Activated gamma-delta T cell (primary cell): Measurements from ENCODE around the gene SRP14.
"Not testable (repeated sequence)": the region's sequence is repeated elsewhere in the genome, so short reads cannot be mapped to it uniquely, and the experiment has no call there.

Experiments
- DNase-seq: peaks from one replicate; lab custom pipeline; 2025; lab: John Stamatoyannopoulos, UW

SRP14 gene

DNA sequence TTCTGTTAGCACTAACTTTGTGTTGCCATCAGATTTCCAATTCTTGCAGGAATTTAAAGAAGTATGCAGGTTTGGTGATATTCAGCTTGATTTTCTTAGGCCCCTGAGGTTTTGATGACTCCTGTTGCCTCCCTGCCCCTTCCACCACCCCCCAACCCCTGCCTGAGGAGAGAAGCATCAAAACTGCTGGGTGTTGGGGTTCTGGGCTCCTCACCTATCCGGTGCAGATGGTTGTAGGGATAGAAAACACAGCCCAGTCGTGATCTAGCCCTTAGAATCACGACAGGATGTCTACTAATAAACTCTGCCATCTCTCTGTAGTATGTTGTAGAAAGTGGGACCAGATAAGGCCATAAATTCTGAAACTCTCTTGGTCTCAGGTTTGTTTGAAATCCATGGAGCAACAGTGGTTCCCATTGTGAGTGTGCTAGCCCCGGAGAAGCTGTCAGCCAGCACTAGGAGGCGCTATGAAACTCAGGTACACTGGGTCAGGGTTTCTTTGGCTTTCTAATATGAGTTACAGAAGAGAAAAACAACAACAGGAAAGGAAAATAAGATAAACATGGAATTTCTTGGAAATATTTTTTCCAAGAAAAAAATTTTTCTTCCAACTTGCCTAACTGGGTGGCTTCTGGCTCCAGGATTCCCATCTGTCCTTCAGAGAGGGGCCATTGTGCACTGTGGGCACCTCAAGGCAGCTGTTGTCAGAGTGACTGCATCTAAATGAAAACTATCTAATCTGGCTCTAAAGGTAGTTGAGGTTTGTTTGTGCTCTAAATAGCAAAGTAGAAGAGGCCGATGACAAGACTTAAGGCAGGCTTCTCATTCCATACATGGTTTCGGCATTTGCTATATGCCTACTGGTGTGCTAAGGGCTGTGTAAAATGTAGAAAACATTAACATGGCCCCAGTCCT, 8.7 kb downstream of the SRP14 start:
- DNase-seq, result no peak

DNA sequence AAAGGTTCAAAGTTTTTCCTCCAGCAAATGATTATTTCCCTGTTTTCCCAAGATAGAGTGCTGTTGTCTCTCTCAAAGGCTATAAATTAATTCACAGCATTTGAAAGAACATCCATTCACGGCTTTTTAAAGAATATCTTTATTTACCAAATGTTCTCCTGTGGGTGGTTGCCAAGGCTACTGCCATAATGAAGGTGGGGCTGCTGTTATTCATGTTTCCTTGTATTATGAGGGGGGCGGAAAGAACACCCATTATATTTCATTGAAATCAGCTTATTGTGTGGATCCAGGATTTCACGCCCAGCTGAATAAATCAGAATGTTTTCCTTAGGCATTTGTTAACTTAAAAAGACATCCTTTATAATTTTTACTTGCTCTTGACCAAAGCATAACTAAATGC, 10.1 kb downstream of the SRP14 start:
- DNase-seq, result no peak

DNA sequence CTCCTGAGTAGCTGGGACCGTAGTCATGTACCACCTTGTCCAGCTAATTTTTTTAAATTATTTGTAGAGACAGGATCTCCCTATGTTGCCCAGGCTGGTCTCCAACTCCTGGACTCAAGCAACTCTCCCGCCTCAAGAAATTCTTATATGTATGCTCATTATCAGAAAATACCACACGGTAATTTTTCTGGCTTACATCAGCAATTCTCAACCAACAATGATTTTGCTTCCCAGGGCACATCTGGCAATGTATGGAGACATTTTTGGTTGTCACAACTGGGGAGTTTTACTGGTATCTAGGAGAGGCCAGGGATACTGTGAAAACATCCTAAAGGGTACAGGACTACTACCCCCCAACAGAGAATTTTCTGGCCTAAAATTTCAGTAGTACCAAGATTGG, 10.8 kb downstream of the SRP14 start:
- DNase-seq, result no peak

DNA sequence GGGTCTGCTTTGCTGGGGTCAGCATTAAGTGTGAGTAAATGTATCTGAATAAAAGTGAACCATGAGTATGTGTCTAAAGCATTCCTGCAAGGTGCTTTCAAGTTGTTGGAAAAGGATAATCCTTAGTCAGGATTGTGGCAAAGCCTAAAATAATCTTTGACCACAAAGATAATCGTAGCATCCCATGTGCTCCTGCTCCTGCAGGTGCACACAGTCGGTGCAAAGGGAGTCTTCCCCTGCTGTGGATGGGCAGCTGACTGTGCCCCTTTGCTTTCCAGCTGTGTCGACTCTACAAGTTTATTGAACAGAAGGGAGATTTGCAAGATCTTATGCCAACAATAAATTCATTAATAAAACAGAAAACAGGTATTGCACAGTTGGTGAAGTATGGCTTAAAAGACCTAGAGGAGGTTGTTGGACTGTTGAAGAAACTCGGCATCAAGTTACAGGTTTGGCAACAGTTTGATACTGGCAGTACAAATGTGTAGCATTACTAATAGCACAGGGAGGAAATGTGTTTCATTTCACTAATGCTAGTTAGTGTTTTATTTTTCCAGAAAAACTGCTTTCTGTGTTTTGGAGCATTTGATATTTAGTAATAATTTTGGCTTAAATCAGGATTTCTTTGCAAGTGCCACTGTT, 22.6 kb downstream of the SRP14 start:
- no peak for DNase-seq

GRCh38 chr15:40014390-40014789, 24.6 kb downstream of the SRP14 start:
- no peak for DNase-seq

GRCh38 chr15:40013372-40013771, 25.6 kb downstream of the SRP14 start:
- not testable (repeated sequence) for DNase-seq

GRCh38 chr15:40011303-40011702, 27.7 kb downstream of the SRP14 start:
- DNase-seq, result no peak

DNA sequence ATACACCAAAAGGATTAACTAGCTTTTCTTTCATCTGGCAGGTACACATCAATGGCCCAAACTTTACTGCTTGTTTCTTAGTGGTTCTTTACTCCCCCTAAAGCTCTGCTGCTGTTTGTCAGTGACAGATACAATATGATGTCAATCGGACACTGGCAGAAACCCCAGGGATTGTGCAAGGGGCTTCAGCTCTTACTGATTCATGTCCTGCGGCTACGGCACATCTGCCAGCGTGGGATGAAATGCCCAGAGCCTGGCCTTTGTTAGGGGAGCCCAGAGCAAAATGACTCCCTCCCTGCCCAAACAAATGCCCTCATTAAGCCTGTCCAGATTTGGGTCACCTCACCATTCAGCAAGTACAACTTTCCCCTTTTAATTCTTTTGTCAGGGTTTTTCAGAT, 28.3 kb downstream of the SRP14 start:
- DNase-seq, result no peak

GRCh38 chr15:40008061-40008765, 30.8 kb downstream of the SRP14 start:
- no peak for DNase-seq

DNA sequence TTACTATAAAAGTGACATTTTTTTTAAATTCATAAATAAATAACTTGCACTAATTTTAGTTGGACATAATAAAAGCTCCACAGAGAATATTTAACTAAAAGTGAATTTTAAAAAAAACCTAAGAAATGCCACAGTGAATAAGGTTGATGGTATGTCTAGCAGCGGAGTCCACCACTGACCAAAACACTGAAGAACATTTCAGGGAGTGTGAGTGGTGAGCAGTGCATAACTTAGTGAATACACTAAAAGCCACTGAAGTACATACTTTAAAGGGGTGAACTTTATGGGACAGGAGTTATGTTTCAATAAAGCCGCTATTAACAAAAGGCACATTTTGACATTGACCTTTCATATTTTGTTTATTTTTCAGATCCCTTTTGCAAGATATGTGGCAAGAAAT, 32.3 kb downstream of the SRP14 start:
- no peak for DNase-seq

- DNase-seq, result no peak
These were observed 33.0 kb downstream of the SRP14 start for GRCh38 chr15:40006003-40006402.

DNA sequence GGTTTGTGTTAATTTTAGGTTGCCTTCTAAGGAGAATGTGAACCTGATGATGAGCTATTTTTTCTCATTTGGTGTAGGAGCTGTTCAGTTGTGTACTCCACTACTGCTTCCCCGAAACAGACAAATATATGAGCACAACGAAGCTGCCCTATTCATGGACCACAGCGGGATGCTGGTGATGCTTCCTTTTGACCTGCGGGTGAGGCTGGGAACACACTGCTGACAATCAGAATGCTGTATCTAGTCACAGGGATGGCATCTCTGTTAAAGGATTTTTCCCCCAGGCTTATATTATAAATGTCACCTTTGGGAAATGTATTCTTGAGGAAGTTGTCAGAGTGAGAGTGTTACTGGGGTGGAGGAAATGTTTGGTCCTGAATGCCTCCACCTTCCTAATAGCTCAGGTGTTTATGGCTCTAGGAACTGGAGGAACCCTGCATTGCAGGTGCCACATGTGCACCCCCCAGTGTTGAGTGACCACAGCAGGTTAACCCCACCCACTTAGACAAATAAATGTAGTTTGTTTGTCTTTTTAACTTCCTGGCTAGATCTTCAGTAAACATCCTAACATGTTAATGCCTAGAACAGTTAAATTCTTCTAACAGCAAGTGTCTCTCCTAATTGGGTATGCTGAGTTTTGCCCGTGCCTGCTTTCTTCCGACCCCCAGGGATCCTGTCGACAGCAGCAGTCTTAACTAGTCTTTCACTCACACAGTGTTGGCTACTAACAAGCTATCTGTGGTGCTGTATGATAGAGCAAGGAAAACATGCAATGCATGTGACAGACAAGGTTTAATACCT, 35.7 kb downstream of the SRP14 start:
- DNase-seq, result no peak

DNA sequence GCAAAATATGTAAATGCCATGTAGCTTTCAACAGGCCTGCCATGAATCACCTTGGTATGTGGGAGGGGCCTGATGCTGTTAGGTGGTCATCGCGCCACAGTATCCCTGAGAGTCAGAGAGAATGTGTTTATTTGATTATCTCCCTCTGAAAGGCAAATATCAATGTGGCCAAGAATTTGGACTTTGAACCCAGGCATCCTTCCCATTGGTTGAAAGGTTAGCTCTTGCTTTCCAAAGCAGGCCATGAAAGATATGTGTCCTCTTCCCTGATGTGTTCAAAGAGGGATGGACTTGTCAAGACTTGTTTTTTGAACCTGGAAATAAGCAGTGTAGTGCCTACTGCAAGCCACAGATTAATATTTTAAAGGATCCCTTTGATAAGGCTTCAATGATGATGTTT, 36.7 kb downstream of the SRP14 start:
- DNase-seq, result no peak

DNA sequence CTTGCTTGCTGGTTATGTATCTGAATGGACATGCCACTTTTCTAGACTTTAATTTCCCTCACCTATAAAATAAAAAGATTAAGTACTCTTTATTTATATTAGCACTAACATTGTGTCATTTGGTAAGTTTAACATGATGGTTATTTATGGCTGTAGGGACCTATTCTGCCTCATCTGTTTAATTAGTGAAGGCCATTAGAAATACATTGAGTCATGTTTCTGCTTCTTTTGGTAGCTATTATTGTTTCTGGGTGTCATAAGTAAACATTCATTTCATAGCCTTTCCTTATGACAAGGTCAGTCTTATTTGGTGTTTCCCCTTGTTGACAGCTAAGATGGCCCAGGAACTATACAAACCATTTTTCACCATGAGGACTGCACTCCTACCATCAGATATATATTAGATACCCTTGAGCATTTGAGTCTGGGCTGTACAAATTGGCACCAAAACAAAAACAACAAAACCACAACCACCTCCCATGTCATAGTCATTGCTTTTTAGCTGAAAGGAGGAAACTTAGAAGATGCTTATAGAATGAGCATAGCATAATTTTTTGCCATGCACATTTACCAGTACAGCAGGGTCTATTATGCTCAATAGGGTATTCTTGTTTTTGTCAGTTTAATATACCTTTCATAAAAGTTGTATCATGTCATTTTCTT, 39.3 kb downstream of the SRP14 start:
- DNase-seq, result no peak

DNA sequence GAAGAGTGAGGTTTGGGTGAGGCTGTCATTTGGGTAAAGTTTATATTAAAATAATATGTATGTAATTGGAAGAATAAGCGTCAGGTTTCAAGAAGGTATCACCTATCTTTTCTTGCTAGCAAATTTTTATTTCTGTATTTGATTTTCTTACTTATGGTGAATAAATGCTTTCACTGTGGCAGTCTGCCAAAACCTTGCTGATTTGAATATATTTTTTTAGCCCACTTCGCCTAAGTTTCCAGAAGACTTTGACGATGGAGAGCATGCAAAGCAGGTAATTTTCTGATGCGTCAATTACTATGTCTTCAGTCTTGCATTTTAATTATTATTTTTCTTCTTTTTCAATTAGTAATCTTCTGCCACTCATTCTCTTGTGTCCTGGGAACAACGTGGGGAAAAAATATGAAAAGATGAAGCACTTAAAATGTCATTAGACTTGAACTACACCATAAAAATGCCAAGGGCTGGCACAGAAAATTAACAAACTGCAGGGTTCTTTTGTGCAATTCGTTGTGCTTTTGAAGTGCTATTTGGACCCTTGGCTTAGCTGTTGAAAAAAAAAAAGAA, 40.4 kb downstream of the SRP14 start:
- no peak for DNase-seq

GRCh38 chr15:39997639-39998038, 41.3 kb downstream of the SRP14 start:
- no peak for DNase-seq

DNA sequence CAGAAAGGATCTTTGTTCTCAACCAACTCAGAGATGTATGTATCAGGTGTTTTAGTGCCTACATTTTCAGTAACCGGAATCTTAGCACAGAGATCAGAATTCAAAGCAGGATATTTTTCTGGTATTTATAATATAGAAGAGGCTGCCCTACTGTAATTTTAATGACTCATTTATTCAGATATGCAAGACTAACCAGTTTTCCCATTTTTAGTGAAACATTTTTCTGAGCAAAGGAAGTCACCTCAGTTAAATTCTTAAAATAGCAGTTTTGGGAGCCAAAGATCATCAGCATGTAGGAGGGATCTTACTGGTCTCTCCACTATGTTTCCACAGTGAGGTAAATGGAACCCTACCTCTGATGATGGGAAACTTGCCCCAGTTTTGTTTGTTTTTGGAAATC, 42.0 kb downstream of the SRP14 start:
- DNase-seq, result no peak

DNA sequence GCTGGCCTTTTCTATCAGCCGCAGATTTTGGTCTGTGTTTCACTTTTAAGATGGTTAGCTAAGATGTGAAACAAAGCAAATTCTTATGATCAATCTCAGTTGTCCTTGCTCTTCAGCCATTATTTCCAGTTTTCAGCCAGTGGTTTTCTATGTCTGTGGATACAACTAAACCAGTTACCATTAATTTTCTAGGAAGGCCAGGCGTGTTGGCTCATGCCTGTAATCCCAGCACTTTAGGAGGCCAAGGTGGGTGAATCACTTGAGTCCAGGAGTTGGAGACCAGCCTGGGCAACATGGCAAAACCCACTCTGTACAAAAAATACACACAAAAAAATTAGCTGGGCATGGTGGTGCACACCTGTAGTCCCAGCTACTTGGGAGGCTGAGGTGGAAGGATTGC, 42.8 kb downstream of the SRP14 start:
- DNase-seq, result not testable (repeated sequence)

- not testable (repeated sequence) for DNase-seq
These were observed 46.0 kb downstream of the SRP14 start for GRCh38 chr15:39992953-39993352.

DNA sequence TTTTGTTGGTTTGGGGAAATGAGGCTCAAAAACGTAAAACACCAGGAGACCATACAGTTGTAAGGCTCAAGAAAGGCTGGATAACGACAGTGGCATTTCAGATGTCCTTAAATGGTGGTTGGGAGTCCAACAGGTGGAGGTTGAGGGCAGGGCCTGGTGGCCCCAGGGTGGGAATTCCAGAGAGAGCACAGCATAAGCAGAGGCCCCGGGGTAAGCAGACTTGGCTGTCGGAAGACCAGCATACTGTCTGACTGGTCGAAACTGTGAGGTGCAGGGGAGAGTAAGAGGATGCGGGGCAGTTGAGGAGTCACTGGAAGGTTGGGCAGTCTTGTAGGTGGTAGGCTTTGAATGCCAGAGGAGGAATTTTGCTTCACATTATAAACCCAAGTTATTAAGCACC, 48.3 kb downstream of the SRP14 start:
- no peak for DNase-seq

- DNase-seq, result no peak
These were observed 51.2 kb downstream of the SRP14 start for GRCh38 chr15:39987821-39988220.
